Adrenal gland (tissue), 5 donors: ENCODE measurements around the gene CDYL2.

Experiments
- CTCF ChIP-seq, 6 experiments: fragments of 450-650 bp in 4 of 6; fragments of 200-600 bp in 2 of 6; sonication (generic) in 1 of 6; IDR thresholded peaks; 1 replicate in 5 of 6; 2 replicates in 1 of 6; pipeline versions ENCODE4 v1.5.1 to v1.8.0; 2016 to 2021; ENCODE audit warnings: antibody characterized with exemption in 6 of 6, mild to moderate bottlenecking in 2 of 6, moderate library complexity in 1 of 6
- POLR2A ChIP-seq, 2 donors: fragments of 450-650 bp; IDR thresholded peaks; one replicate each; pipeline ENCODE4 v1.6.1; 2017; ENCODE audit warnings: antibody characterized with exemption in 2 of 2, mild to moderate bottlenecking in 2 of 2, moderate library complexity in 1 of 2
- donor health status: DM: no; HTN: no; CAD: no.

GRCh38 chr16:80608946-80609345 is 195.5 kb downstream of the CDYL2 start:
- TF ChIP-seq CTCF (IDR thresholded peaks at IDR 0.05) = no peak
- TF ChIP-seq POLR2A (IDR thresholded peaks at IDR 0.05) = no peak
